ENCODE measurements around the gene CD83. TPM values are rescaled to one million over a fixed set of nuclear protein-coding genes. Genes with fewer than 3 reads are reported as not detected.

CD83 gene
- total RNA-seq, 4 donors from 2014 or later: 4.9 to 20.4 (median 12.4) TPM

- ATAC-seq (ENCODE audit: low FRiP score): no peak
- TF ChIP-seq, protein P1, sequence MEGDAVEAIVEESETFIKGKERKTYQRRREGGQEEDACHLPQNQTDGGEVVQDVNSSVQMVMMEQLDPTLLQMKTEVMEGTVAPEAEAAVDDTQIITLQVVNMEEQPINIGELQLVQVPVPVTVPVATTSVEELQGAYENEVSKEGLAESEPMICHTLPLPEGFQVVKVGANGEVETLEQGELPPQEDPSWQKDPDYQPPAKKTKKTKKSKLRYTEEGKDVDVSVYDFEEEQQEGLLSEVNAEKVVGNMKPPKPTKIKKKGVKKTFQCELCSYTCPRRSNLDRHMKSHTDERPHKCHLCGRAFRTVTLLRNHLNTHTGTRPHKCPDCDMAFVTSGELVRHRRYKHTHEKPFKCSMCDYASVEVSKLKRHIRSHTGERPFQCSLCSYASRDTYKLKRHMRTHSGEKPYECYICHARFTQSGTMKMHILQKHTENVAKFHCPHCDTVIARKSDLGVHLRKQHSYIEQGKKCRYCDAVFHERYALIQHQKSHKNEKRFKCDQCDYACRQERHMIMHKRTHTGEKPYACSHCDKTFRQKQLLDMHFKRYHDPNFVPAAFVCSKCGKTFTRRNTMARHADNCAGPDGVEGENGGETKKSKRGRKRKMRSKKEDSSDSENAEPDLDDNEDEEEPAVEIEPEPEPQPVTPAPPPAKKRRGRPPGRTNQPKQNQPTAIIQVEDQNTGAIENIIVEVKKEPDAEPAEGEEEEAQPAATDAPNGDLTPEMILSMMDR (IDR thresholded peaks at IDR 0.05): no peak
These were observed 18.4 kb downstream of the CD83 start for GRCh38 chr6:14135893-14136539.

DNA sequence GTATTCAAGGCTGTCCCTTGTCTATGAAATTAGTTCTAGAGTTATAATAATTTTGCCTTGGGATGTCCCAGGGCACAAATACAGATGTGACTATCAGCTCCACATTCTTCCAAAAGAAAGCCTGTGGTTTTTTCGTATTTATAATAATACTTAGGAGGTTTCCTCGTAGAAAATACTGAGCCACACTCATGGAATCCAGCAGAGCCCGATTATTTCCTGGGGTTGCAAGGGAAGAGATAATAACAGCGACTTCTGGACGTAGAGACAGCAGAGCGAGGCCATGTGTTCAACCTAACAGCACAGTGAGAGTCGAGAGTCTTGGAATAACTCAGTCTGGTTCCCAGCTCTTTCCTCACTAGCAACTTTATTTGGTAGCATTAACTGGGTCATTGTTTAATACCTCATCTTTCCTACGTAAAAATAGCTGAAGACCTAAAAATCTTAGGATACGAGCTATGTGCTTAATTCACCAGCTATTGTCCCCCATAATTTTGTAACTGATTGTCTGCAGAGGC lies 21.2 kb downstream of the CD83 start:
- ATAC-seq (ENCODE audit: low FRiP score) (no peak), DNase-seq (ENCODE audit: low spot score) (no peak)
- TF ChIP-seq, protein P1 (IDR thresholded peaks at IDR 0.05): no peak

More at GRCh38 chr6:14135893-14136539, 18.4 kb downstream of the CD83 start:
- DNase-seq (ENCODE audit: low spot score): no peak

GRCh38 chr6:14141351-14142062 lies 23.9 kb downstream of the CD83 start:
- no peak for ATAC-seq (ENCODE audit: low FRiP score)
- TF ChIP-seq, protein P1 (IDR thresholded peaks at IDR 0.05): no peak
- DNase-seq (ENCODE audit: low spot score): no peak

GRCh38 chr6:14142063-14142450 lies 24.5 kb downstream of the CD83 start:
- ATAC-seq (ENCODE audit: low FRiP score): no peak
- no peak for DNase-seq (ENCODE audit: low spot score)
- TF ChIP-seq, protein P1 (IDR thresholded peaks at IDR 0.05): no peak

DNA sequence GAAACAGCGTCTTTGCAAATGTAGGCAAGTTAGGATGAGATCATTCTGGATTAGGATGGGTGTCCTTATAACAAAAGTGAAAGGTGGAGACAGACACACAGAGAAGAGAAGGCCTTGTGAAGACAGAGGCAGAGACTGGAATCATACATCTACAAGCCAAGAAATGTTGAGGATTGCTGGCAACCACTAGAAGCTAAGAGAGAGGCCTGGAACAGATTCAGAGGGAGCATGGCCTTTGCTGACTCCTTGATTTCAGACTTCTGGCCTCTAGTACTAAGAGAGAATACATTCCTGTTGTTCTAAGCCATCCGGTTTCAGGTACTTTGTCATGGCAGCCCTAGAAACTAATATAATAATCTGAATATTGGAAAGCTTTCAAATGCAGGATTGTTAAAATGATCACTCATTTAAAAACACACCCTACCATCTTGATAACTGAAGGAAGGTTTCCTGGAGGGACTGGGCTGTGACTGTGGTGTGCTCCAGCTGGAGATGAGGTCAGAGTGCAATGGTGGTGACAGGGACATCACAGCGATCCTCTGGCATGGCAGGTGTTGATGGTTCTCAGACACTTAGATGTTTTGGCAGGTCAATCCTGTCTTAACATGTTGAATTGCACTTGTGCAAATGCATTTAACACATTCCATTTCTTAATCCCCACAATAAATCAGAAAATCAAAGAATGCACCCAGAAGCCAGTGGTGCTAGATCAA lies 25.1 kb downstream of the CD83 start:
- TF ChIP-seq, protein P1 (IDR thresholded peaks at IDR 0.05): no peak
- DNase-seq (ENCODE audit: low spot score): no peak
- ATAC-seq (ENCODE audit: low FRiP score): no peak

- ATAC-seq (ENCODE audit: low FRiP score) (no peak), DNase-seq (ENCODE audit: low spot score) (no peak)
- TF ChIP-seq, protein P1 (IDR thresholded peaks at IDR 0.05): no peak
These were observed 25.7 kb downstream of the CD83 start for GRCh38 chr6:14143305-14143704.

Measured in omental fat pad (tissue), 4 donors.